ENCODE data around the gene RNF31.

The RNF31 gene

GRCh38 chr14:24181371-24182077, 34.2 kb downstream of the RNF31 start:
- FAIRE-seq (no peak), DNase-seq (ENCODE audit: insufficient read length) (no peak)
- no peak for TF ChIP-seq TAF1 (IDR thresholded peaks at IDR 0.05; ENCODE audit: borderline replicate concordance, low read depth, low read length)
- TF ChIP-seq POLR2A (IDR thresholded peaks at IDR 0.05; ENCODE audit: low read depth, low read length), result peak; percentile 64
- TF ChIP-seq POLR2AphosphoS5 (IDR thresholded peaks at IDR 0.05; ENCODE audit: low read depth, low read length), result peak; percentile 63; the same call in 1 of the 2 replicates

DNA sequence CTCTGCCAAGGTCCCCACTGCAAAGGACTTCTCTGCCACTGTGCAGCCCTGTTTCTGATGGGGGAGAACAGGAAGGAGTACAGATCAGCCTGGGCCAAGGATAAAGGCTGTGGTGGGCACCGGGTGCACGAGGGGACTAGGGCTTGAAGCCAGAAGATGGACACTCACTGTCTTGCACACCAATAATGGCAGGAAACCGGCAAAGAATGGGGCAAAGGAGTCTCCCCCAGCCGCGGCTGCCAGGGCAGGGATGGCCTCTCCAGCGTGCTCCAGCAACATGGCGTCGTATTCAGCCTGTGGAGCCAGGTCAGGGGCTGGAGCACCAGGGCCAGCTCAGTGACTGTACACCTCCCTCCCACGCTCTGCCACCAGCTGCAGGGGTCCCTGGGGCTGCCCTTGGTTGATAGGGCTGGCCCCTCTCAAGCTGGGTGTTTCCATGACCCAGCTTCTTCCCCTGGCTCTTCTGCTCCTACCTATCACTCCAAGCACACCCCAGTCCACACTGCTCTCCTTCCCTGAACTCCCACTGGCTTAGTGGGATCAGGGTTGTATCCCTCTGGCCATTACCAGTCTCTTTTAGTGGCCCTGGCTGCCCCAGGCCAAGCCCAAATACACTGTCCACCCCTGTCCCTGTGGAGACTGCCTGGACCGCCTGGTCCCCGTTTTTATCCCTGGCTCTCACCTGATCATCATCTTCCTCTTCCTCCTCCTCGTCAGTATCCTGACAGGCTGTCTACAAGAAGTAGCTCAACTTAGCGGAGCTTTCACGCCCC, 35.0 kb downstream of the RNF31 start:
- FAIRE-seq (no peak), DNase-seq (ENCODE audit: insufficient read length) (no peak)
- TF ChIP-seq POLR2AphosphoS5 (IDR thresholded peaks at IDR 0.05; ENCODE audit: low read depth, low read length) (0 out of 2 replicates have a peak, but pooled peaks have one; percentile 40), POLR2A (IDR thresholded peaks at IDR 0.05; ENCODE audit: low read depth, low read length) (0 out of 2 replicates have a peak, but pooled peaks have one; percentile 17), TAF1 (IDR thresholded peaks at IDR 0.05; ENCODE audit: borderline replicate concordance, low read depth, low read length) (no peak)

GRCh38 chr14:24183014-24183481, 35.8 kb downstream of the RNF31 start:
- no peak for DNase-seq (ENCODE audit: insufficient read length)
- no peak for TF ChIP-seq POLR2AphosphoS5 (IDR thresholded peaks at IDR 0.05; ENCODE audit: low read depth, low read length)
- no peak for TF ChIP-seq TAF1 (IDR thresholded peaks at IDR 0.05; ENCODE audit: borderline replicate concordance, low read depth, low read length)
- 0 out of 2 replicates have a peak, but pooled peaks have one; percentile 2 for TF ChIP-seq POLR2A (IDR thresholded peaks at IDR 0.05; ENCODE audit: low read depth, low read length)
- no peak for FAIRE-seq

DNA sequence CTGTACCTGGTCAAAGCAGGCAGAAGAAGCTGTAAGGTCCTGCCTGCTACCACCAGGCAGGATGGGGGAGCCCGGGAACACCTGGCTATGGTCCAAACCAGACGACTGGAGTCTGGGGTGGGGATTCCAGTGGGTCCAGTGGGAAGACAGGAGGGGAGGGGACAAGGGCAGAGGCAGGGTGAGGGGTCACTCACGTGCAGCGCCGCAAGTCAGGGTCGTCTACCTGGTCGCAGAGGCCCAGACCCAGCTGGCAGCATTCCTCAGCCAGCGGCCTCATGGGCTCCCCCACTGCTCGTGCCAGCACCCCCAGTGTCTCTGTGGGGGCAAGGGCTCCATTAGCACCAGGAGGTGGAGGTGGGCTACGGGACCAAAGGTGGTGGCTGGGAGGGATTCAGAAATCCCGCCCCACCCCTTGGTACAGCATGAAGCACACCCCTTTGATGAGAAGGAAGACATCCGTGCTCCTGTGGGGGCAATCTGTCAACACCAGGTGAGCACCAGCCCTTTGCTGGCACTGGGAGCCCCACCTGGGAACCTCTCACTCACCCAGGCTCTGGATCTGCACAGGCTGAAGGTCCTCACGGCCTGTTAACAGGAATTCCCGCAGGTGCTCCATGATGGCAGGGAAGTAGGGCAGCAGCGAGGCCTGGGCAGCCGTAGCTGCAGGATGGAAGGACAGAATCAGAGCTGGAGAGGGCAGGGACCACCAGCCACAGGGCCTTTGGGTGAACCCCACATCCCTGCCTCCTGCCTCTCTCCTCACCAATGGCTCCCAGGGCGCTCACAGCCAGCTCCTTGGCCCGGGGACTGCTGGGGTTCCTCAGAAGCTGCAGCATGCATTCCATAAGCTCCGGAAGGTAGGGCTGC, 37.0 kb downstream of the RNF31 start:
- FAIRE-seq (no peak), DNase-seq (ENCODE audit: insufficient read length) (no peak)
- TF ChIP-seq POLR2A (IDR thresholded peaks at IDR 0.05; ENCODE audit: low read depth, low read length), result no peak
- TF ChIP-seq TAF1 (IDR thresholded peaks at IDR 0.05; ENCODE audit: borderline replicate concordance, low read depth, low read length), result no peak
- TF ChIP-seq POLR2AphosphoS5 (IDR thresholded peaks at IDR 0.05; ENCODE audit: low read depth, low read length), result no peak

DNA sequence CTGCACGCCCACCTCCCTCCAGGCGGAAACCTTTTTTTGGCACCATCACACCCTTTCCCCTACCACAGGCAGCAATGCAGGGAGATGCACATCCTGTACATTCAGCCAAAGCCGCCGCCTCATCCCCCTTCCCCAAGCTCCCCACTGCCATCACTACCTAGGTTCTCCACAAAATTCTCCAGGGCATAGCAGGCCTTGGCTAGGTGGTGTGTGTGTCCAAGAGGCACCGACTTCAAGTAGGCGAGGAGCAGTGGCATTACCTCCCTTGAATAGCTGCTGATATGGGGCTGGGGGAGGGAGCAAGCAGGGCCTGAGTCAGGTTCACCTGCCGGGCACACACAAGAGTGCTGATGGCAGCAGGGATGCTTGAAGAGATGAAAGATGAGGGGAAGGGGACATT, 37.7 kb downstream of the RNF31 start:
- FAIRE-seq (no peak), DNase-seq (ENCODE audit: insufficient read length) (no peak)
- no peak for TF ChIP-seq TAF1 (IDR thresholded peaks at IDR 0.05; ENCODE audit: borderline replicate concordance, low read depth, low read length)
- TF ChIP-seq POLR2AphosphoS5 (IDR thresholded peaks at IDR 0.05; ENCODE audit: low read depth, low read length), result no peak
- peak; percentile 37; the same call in 1 of the 2 replicates for TF ChIP-seq POLR2A (IDR thresholded peaks at IDR 0.05; ENCODE audit: low read depth, low read length)

GRCh38 chr14:24185741-24186140, 38.4 kb downstream of the RNF31 start:
- no peak for FAIRE-seq
- TF ChIP-seq POLR2A (IDR thresholded peaks at IDR 0.05; ENCODE audit: low read depth, low read length) (no peak), TAF1 (IDR thresholded peaks at IDR 0.05; ENCODE audit: borderline replicate concordance, low read depth, low read length) (no peak), POLR2AphosphoS5 (IDR thresholded peaks at IDR 0.05; ENCODE audit: low read depth, low read length) (no peak)
- DNase-seq (ENCODE audit: insufficient read length), result no peak

DNA sequence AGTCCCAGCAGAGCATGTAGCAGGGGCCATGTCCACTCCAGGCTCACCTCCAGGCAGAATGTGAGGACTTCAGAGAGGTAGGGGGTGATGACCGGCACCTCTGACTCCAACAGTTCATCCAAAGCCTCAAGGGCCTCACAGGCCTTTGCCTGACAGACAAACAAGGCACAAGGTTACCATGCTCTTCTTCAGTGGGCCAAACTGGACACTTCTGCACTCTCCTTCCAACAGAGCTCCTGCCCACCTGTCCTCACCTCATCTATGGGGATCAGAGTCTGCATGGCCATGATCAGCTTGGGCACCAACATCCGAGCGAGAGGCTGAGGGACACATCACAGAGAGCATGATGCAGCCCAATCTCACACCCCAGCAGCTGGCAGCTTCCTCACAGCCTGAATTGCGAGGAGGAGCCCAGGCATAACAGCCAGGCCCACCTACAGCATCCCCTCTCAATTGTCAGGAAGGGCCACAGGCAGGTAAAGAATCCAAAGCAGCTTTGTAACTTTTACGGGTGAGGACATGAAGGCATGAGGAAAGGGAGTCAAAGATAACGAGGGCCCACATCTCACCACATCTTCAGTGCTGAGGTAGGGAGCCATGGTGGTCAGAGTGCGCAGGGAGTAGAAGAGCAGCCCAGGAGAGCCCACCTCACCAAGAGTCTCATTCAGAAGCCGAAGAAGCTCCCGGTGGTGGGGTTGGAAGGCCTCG, 39.7 kb downstream of the RNF31 start:
- FAIRE-seq (no peak), DNase-seq (ENCODE audit: insufficient read length) (no peak)
- TF ChIP-seq TAF1 (IDR thresholded peaks at IDR 0.05; ENCODE audit: borderline replicate concordance, low read depth, low read length) (no peak), POLR2AphosphoS5 (IDR thresholded peaks at IDR 0.05; ENCODE audit: low read depth, low read length) (no peak), POLR2A (IDR thresholded peaks at IDR 0.05; ENCODE audit: low read depth, low read length) (no peak)

DNA sequence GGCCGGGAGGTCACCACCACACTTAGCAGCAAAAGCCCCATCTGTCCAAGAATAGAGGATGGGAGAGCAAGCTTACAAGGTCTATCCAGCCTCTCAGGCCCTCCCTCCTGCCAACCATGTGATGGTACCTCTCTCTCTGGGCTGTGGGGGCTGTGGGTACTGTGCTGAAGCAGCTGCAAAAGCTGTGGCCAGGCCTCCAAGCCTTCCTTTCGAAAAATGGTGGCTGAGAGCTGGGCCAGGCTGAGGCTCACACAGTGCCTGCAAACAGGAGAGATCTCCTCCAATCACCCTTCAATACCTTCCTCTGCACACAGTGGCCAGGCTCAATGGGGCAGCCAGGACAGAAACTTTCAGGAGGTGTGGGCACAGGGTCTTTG, 40.2 kb downstream of the RNF31 start:
- TF ChIP-seq POLR2AphosphoS5 (IDR thresholded peaks at IDR 0.05; ENCODE audit: low read depth, low read length) (no peak), TAF1 (IDR thresholded peaks at IDR 0.05; ENCODE audit: borderline replicate concordance, low read depth, low read length) (no peak), POLR2A (IDR thresholded peaks at IDR 0.05; ENCODE audit: low read depth, low read length) (no peak)
- FAIRE-seq (no peak), DNase-seq (ENCODE audit: insufficient read length) (no peak)

GRCh38 chr14:24188251-24189058, 41.2 kb downstream of the RNF31 start, which contains the start of gene IPO4:
Gene IPO4 (minus strand): TSS chr14:24188816. CDS start chr14:24188787, 29 bp downstream.
- DNase-seq (ENCODE audit: insufficient read length) (peak; percentile 99), FAIRE-seq (peak; percentile 81)
- TF ChIP-seq TAF1 (IDR thresholded peaks at IDR 0.05; ENCODE audit: borderline replicate concordance, low read depth, low read length) (peak; percentile 82), POLR2AphosphoS5 (IDR thresholded peaks at IDR 0.05; ENCODE audit: low read depth, low read length) (peak; percentile 92), POLR2A (IDR thresholded peaks at IDR 0.05; ENCODE audit: low read depth, low read length) (peak; percentile 94)

DNA sequence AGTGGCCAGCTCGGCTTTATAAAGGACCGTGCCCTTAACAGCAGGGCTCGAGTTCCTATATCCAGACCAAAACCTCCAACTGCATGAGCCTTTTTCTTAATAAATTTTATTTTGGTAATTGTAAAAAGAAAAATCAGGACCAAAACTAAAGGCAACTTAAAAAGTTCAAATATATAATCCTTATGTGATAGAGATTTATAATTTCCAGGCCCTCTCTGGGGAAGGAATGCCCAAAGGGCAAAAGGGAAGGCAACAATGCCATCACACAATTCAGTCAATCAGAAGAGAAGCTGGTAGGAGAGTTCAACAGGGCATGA, 41.7 kb downstream of the RNF31 start:
- FAIRE-seq, result no peak
- TF ChIP-seq POLR2A (IDR thresholded peaks at IDR 0.05; ENCODE audit: low read depth, low read length) (no peak), TAF1 (IDR thresholded peaks at IDR 0.05; ENCODE audit: borderline replicate concordance, low read depth, low read length) (no peak), POLR2AphosphoS5 (IDR thresholded peaks at IDR 0.05; ENCODE audit: low read depth, low read length) (no peak)
- DNase-seq (ENCODE audit: insufficient read length), result no peak

Measured in GM12892 (cell line).